Peyer's patch (tissue), 4 donors: Measurements from ENCODE around the gene NPL. TPM values are rescaled to one million over a fixed set of nuclear protein-coding genes. Genes with fewer than 3 reads are reported as not detected.

Experiments
- DNase-seq, 3 donors: peaks; one replicate each; pipeline ENCODE4 v3.0.0-alpha.2; 2017 to 2019
- H3K27ac ChIP-seq, 4 donors: fragments of 200-600 bp; sonication (generic); one replicate each; pipeline ENCODE4 v1.5.1; 2016 to 2019
- H3K27me3 ChIP-seq, 2 donors: fragments of 200-600 bp; sonication (generic); one replicate each; pipeline ENCODE4 v1.5.1; 2019
- H3K36me3 ChIP-seq, 3 donors: fragments of 200-600 bp; sonication (generic); one replicate each; pipeline ENCODE4 v1.5.1; 2016 to 2019
- H3K4me1 ChIP-seq, 4 donors: fragments of 200-600 bp; sonication (generic); one replicate each; pipeline ENCODE4 v1.5.1; 2016 to 2019
- H3K4me3 ChIP-seq, 4 donors: fragments of 200-600 bp; sonication (generic); 1 replicate in 3 of 4; 2 replicates in 1 of 4; pipeline ENCODE4 v1.5.1; 2016 to 2019; ENCODE audit warnings: mild to moderate bottlenecking in 1 of 4
- H3K9me3 ChIP-seq, 4 donors: fragments of 200-600 bp; sonication (generic); one replicate each; pipeline ENCODE4 v1.5.1; 2016 to 2019; ENCODE audit warnings: mild to moderate bottlenecking in 1 of 4
- POLR2A ChIP-seq, 2 donors: fragments of 450-650 bp; IDR thresholded peaks; one replicate each; pipeline ENCODE4 v1.5.1; 2017; ENCODE audit warnings: antibody characterized with exemption in 2 of 2, mild to moderate bottlenecking in 2 of 2, moderate library complexity in 2 of 2
- total RNA-seq, 4 donors: library from RNA; depleted of rRNA; stranded (reverse); fragments of >200 nt; gene quantifications; one replicate each; pipeline ENCODE4 v1.1.0, GENCODE V29; 2016
- TF ChIP-seq, protein P1 (sequence below), 6 experiments: fragments of 450-650 bp in 4 of 6; fragments of 200-600 bp in 2 of 6; sonication (generic) in 1 of 6; IDR thresholded peaks; one replicate each; pipeline ENCODE4 v1.5.1; 2017 to 2019; ENCODE audit warnings: antibody characterized with exemption in 6 of 6, mild to moderate bottlenecking in 3 of 6, moderate library complexity in 1 of 6

NPL gene
- total RNA-seq, 4 donors from 2014 or later: 2.3 to 10.7 (median 7.4) TPM

DNA sequence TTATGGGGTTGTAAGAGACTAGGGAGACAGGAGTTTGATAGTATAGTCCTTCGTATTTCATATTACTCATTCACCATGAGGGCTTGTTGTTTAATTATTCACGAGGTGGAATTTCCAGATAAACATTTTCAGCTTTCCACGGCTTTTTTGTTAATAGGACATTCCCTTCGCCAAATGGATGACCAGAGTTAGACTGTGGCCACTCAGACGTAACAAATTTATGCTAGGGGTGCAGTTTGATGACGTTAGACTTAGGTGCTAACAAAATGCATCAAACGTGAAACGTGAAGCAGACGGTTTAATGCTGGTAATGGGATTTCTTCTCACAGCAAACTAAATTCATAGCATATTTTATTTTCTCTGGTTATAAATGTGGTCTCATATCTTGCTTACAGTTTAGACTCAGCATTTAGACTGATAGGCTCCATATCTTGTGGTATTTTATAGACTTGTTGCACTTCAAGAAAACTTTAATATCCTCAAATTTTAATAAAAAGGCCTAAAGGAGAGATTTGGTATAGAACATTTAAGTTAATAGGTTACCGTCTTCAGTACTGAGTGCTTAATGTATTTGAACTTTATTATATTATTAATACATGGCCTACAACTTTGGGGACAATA, 51.9 kb downstream of the NPL start:
- no peak for DNase-seq
- Histone ChIP-seq H3K4me1 (peaks cover 0 to 31% (median 9%) of the 10 kb centered on the region in 4 donors), H3K27ac (no peak overlapping the region), H3K4me3 (peak overlapping the region in 3 of 4 donors; percentile 11 to 82 (median 64)), H3K36me3 (peaks cover 0 to 30% (median 0%) of the 10 kb centered on the region in 3 donors), H3K27me3 (no peaks in the 10 kb centered on the region), H3K9me3 (no peaks in the 10 kb centered on the region)
- TF ChIP-seq POLR2A (IDR thresholded peaks at IDR 0.05): no peak
- TF ChIP-seq, protein P1, sequence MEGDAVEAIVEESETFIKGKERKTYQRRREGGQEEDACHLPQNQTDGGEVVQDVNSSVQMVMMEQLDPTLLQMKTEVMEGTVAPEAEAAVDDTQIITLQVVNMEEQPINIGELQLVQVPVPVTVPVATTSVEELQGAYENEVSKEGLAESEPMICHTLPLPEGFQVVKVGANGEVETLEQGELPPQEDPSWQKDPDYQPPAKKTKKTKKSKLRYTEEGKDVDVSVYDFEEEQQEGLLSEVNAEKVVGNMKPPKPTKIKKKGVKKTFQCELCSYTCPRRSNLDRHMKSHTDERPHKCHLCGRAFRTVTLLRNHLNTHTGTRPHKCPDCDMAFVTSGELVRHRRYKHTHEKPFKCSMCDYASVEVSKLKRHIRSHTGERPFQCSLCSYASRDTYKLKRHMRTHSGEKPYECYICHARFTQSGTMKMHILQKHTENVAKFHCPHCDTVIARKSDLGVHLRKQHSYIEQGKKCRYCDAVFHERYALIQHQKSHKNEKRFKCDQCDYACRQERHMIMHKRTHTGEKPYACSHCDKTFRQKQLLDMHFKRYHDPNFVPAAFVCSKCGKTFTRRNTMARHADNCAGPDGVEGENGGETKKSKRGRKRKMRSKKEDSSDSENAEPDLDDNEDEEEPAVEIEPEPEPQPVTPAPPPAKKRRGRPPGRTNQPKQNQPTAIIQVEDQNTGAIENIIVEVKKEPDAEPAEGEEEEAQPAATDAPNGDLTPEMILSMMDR (IDR thresholded peaks at IDR 0.05): no peak

DNA sequence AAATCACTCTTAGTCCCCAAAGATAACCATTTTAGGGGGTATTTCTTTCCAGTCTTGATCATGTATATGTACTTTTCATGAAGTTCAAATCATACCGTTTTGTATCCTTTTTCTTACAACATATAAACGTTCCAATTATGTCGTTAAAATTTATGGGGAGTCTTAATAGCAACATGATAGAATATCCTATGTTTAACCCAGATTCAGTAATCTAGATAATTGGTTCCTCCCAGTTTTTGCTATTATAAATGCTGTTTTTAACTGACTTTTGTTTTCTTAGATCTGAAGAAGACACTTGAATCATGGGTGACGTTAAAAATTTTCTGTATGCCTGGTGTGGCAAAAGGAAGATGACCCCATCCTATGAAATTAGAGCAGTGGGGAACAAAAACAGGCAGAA, 52.7 kb downstream of the NPL start:
- Histone ChIP-seq H3K9me3 (no peaks in the 10 kb centered on the region), H3K4me1 (peaks cover 0 to 31% (median 9%) of the 10 kb centered on the region in 4 donors), H3K4me3 (no peak overlapping the region), H3K27ac (no peak overlapping the region), H3K36me3 (peaks cover 0 to 36% (median 0%) of the 10 kb centered on the region in 3 donors), H3K27me3 (no peaks in the 10 kb centered on the region)
- TF ChIP-seq POLR2A (IDR thresholded peaks at IDR 0.05): no peak
- TF ChIP-seq, protein P1 (IDR thresholded peaks at IDR 0.05): no peak
- no peak for DNase-seq

DNA sequence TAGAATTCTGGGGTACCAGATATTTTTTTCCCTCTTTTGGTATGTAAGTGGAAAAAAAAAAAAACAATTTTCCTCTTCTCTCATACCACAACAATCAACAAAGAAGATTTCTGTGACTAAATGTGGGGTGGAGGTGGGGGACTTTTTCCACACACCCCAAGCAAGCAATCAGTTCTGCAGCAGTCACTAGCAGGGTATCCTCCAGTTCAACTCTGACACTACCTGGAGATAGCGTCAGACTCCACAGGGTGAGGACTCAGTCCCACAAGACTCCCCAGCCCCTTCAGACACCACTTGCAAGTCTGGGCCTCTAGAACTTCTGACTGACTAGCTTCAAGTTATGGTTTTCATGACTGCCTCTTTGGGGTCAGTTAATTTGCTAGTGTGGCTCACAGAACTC, 55.8 kb downstream of the NPL start:
- peaks cover 0 to 31% (median 9%) of the 10 kb centered on the region in 4 donors for H3K4me1 ChIP-seq
- no peak overlapping the region for H3K4me3 ChIP-seq
- DNase-seq: no peak
- no peaks in the 10 kb centered on the region for H3K9me3 ChIP-seq
- H3K27ac ChIP-seq: no peak overlapping the region
- peaks cover 0 to 66% (median 0%) of the 10 kb centered on the region in 3 donors for H3K36me3 ChIP-seq
- no peaks in the 10 kb centered on the region for H3K27me3 ChIP-seq
- no peak for TF ChIP-seq POLR2A (IDR thresholded peaks at IDR 0.05)
- TF ChIP-seq, protein P1 (IDR thresholded peaks at IDR 0.05): no peak

DNA sequence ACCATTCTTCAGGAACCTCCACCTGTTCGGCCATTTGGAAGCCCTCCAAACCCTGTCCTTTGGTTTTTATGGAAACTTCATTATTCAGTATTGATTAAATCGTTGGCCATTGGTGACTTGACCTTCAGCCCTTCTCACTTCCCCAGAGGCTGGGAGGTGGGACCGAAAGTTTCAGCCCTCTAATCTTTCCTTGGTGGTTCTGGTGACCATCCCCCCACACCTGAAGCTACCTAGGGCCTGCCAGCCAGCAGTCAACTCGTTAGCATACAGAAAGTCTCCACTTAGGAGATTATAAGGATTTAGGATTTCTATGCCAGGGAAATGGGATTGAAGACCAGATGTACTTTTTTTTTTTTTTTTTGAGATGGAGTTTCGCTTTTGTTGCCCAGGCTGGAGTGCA, 56.3 kb downstream of the NPL start:
- DNase-seq: no peak
- Histone ChIP-seq H3K9me3 (no peaks in the 10 kb centered on the region), H3K4me3 (no peak overlapping the region), H3K27ac (no peak overlapping the region), H3K4me1 (peaks cover 0 to 26% (median 8%) of the 10 kb centered on the region in 4 donors), H3K27me3 (no peaks in the 10 kb centered on the region), H3K36me3 (peaks cover 0 to 71% (median 0%) of the 10 kb centered on the region in 3 donors)
- no peak for TF ChIP-seq POLR2A (IDR thresholded peaks at IDR 0.05)
- TF ChIP-seq, protein P1 (IDR thresholded peaks at IDR 0.05): no peak

DNA sequence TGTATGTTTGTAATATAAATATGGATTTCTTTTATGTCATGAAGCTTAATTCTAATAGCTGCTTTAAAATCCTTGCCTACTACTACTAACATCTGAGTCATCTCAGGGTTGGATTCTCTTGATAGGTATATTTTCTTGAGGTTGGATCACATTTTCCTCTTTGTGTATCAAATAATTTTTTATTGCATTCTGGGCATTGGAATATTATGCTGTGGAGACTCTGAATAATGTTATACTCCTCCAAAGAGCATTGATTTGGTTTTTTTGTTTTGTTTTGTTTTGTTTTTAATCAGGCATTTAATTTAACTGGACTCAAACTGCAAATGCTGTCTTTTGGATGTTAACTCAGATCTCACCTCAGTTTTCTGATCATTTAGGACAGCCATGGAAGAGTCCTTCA, 57.5 kb downstream of the NPL start:
- Histone ChIP-seq H3K27me3 (no peaks in the 10 kb centered on the region), H3K36me3 (peaks cover 0 to 83% (median 0%) of the 10 kb centered on the region in 3 donors), H3K27ac (no peak overlapping the region), H3K9me3 (no peaks in the 10 kb centered on the region), H3K4me3 (no peak overlapping the region), H3K4me1 (peaks cover 0 to 14% (median 2%) of the 10 kb centered on the region in 4 donors)
- TF ChIP-seq, protein P1 (IDR thresholded peaks at IDR 0.05): no peak
- no peak for TF ChIP-seq POLR2A (IDR thresholded peaks at IDR 0.05)
- no peak for DNase-seq
